ENCODE data around the gene KRT15. TPM values are rescaled to one million over a fixed set of nuclear protein-coding genes. Genes with fewer than 3 reads are reported as not detected.

Gene KRT15
- total RNA-seq, 1 donor from 2014 or later, result 3.4 TPM

Other genes with a start within 250 kb of the KRT15 start
- gene KRTAP9-7, start 243.2 kb downstream of the KRT15 start, total RNA-seq, result not detected in 2 replicates
- not detected in 2 replicates for gene KRTAP29-1, start 216.0 kb downstream of the KRT15 start, total RNA-seq
- not detected in 2 replicates for gene KRTAP16-1, start 209.6 kb downstream of the KRT15 start, total RNA-seq
- not detected in 2 replicates for gene KRTAP17-1, start 203.2 kb downstream of the KRT15 start, total RNA-seq
- not detected in 2 replicates for gene KRT33A, start 168.1 kb downstream of the KRT15 start, total RNA-seq
- not detected in 2 replicates for gene KRT33B, start 149.1 kb downstream of the KRT15 start, total RNA-seq
- gene KRT34, start 136.6 kb downstream of the KRT15 start, total RNA-seq, result 0.35 TPM in 1 of 2 replicates, not detected in the other
- gene KRT31, start 121.3 kb downstream of the KRT15 start, total RNA-seq, result not detected in 2 replicates
- gene KRT37, start 94.3 kb downstream of the KRT15 start, total RNA-seq, result not detected in 2 replicates
- not detected in 2 replicates for gene KRT38, start 77.9 kb downstream of the KRT15 start, total RNA-seq
- gene KRT32, start 51.5 kb downstream of the KRT15 start, total RNA-seq, result not detected in 2 replicates
- not detected in 2 replicates for gene KRT35, start 37.7 kb downstream of the KRT15 start, total RNA-seq
- gene KRT36, start 29.0 kb downstream of the KRT15 start, total RNA-seq, result not detected in 2 replicates
- gene KRT13, start 13.3 kb downstream of the KRT15 start, total RNA-seq, result not detected in 2 replicates
- 23.7 and 211 TPM in 2 replicates for gene KRT19, start 9.4 kb upstream of the KRT15 start, total RNA-seq
- not detected in 2 replicates for gene KRT9, start 53.2 kb upstream of the KRT15 start, total RNA-seq
- not detected in 2 replicates for gene KRT14, start 68.0 kb upstream of the KRT15 start, total RNA-seq
- not detected in 2 replicates for gene KRT16, start 93.9 kb upstream of the KRT15 start, total RNA-seq
- 2.7 TPM in 1 of 2 replicates, not detected in the other for gene KRT17, start 105.7 kb upstream of the KRT15 start, total RNA-seq
- 229 and 367 TPM in 2 replicates for gene EIF1, start 170.0 kb upstream of the KRT15 start, total RNA-seq
- not detected in 2 replicates for gene GAST, start 193.4 kb upstream of the KRT15 start, total RNA-seq
- gene HAP1, start 215.8 kb upstream of the KRT15 start, total RNA-seq, result 0.99 TPM in 1 of 2 replicates, not detected in the other